GM12872 (cell line): ENCODE data around the gene JAK2.

ENCODE experiments used
- CTCF ChIP-seq: IDR thresholded peaks from 3 replicates; pipeline ENCODE4 v1.5.1; 2011; ENCODE audit warnings: low read depth, mild to moderate bottlenecking, low read length, moderate library complexity; ENCODE audit not compliant: insufficient read depth

The JAK2 gene

GRCh38 chr9:4997196-4997595 lies 12.1 kb downstream of the JAK2 start:
- TF ChIP-seq CTCF: no peak

DNA sequence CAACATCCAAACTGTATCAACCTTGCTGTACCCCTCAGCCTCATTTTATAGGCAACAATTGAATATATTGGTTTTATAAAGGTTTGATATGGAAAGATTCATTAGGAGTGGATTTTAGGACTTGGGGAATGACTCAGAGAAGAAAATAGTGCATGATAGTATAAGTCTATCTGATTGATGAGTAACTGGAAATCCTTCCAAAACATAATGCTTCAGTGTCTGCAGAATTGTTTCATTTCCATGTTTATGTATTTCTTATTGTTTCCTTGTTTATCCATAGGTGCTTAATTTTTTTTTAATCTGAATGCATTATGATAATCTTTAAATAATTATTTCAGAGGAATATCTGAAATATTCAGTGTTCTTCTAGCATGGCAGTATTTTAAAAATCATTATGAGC lies 12.6 kb downstream of the JAK2 start:
- TF ChIP-seq CTCF: no peak

DNA sequence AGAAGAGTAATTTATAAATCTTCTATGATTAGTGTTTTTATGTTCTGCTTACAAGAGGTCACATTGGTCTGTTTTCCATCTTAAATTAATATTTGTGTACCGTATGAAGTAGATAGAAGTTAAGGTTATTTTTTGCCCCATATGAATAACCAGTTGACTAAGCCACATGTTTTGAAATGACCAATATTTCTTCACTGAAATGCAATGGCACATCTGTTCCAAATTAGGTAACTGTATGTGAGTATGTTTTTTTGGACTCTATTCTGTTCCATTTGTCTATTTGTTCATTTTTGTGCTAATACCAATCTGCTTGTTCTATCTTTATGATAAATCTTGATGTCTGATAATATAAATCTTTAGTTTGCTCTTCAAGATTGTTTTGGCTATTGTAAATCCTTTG lies 17.7 kb downstream of the JAK2 start:
- TF ChIP-seq CTCF: no peak

DNA sequence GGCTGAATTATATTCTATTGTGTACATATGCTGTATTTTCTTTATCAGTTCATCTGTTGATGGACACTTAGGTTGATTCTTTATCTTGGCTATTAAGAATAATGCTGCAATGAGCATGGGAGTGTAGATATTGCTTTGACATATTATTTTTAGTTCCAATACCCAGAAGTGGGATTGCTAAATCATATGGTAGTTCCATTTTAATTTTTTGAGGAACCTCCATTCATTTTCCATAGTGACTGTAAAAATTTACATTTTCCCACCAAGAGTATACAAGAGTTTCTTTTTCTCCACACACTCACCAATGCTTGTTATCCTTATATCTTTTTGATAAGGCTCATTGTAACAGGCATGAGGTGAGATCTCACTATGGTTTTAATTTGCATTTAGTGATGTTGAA lies 19.4 kb downstream of the JAK2 start:
- TF ChIP-seq CTCF: no peak

DNA sequence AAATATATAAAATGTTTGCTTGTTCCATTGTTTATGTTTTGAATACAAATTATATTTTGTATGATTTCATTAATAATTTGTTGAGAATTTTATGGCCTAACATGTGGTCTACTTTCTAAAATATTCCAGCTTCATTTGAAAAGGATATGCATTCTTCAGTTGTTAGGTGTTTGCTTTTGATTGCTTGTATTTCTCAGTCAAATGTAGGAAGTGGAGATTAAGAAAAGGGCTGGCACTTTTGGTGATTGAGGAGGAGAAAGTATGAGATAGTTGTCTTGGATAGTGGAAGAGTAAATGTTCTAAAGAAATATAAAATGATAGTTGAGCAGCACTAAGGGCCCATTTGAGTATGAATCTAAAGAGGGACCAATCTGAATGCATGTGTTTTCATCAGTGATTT lies 23.1 kb downstream of the JAK2 start:
- TF ChIP-seq CTCF: no peak

GRCh38 chr9:5013374-5013773 lies 28.3 kb downstream of the JAK2 start:
- no peak for TF ChIP-seq CTCF

- no peak for TF ChIP-seq CTCF
These were observed 30.9 kb downstream of the JAK2 start for GRCh38 chr9:5015934-5016333.

GRCh38 chr9:5025416-5025815 lies 40.3 kb downstream of the JAK2 start:
- no peak for TF ChIP-seq CTCF
